SK-N-SH treated with all-trans-retinoic acid at 6 μM for 48 hours (cell line): ENCODE results near the gene LPIN1.

ENCODE experiments used
- ATAC-seq: fragments of 200-7000 bp; cut with Tn5 transposase; 3 replicates; pipeline ENCODE4 v1.9.1; 2020; ENCODE audit warnings: mild to moderate bottlenecking, moderate library complexity
- ARNTL ChIP-seq: fragments of 450-650 bp; formaldehyde crosslinking; IDR thresholded peaks from 2 replicates; pipeline ENCODE4 v1.5.0; 2020; ENCODE audit warnings: low read depth, mild to moderate bottlenecking, moderate library complexity, borderline replicate concordance
- CREB5 ChIP-seq: fragments of 250-450 bp; sonication (Bioruptor Pico); IDR thresholded peaks from 2 replicates; pipeline ENCODE4 v1.5.1; 2020; ENCODE audit warnings: low read depth, mild to moderate bottlenecking, moderate library complexity
- CSDC2 ChIP-seq: fragments of 250-450 bp; sonication (Bioruptor Pico); IDR thresholded peaks from 2 replicates; pipeline ENCODE4 v1.5.0; 2020; ENCODE audit warnings: mild to moderate bottlenecking, moderate library complexity
- ESRRG ChIP-seq: fragments of 250-450 bp; sonication (Bioruptor Pico); IDR thresholded peaks from 2 replicates; pipeline ENCODE4 v1.6.1; 2021; ENCODE audit warnings: mild to moderate bottlenecking
- GLIS3 ChIP-seq: fragments of 250-450 bp; sonication (Bioruptor Pico); IDR thresholded peaks from 2 replicates; pipeline ENCODE4 v1.5.0; 2020; ENCODE audit warnings: mild to moderate bottlenecking, moderate library complexity
- ISL1 ChIP-seq: fragments of 250-450 bp; sonication (Bioruptor Pico); IDR thresholded peaks from 2 replicates; pipeline ENCODE4 v2.1.2; 2022; ENCODE audit warnings: mild to moderate bottlenecking, moderate library complexity
- PATZ1 ChIP-seq: fragments of 250-450 bp; sonication (Bioruptor Pico); IDR thresholded peaks from 2 replicates; pipeline ENCODE4 v1.8.0; 2020; ENCODE audit warnings: mild to moderate bottlenecking, moderate library complexity, borderline replicate concordance
- POU6F1 ChIP-seq: fragments of 250-450 bp; sonication (Bioruptor Pico); IDR thresholded peaks from 2 replicates; pipeline ENCODE4 v1.8.0; 2021; ENCODE audit warnings: low read depth, mild to moderate bottlenecking, moderate library complexity, borderline replicate concordance
- PPARA ChIP-seq: fragments of 250-450 bp; sonication (Bioruptor Pico); IDR thresholded peaks from 2 replicates; pipeline ENCODE4 v1.5.0; 2020; ENCODE audit warnings: mild to moderate bottlenecking, borderline replicate concordance
- RARB ChIP-seq: fragments of 250-450 bp; sonication (Bioruptor Pico); IDR thresholded peaks from 2 replicates; pipeline ENCODE4 v1.8.0; 2021; ENCODE audit warnings: mild to moderate bottlenecking, moderate library complexity
- SNAI2 ChIP-seq: fragments of 250-450 bp; sonication (Bioruptor Pico); IDR thresholded peaks from 2 replicates; pipeline ENCODE4 v1.5.0; 2020; ENCODE audit warnings: mild to moderate bottlenecking, moderate library complexity
- TCF4 ChIP-seq: fragments of 250-450 bp; sonication (Bioruptor Pico); IDR thresholded peaks from 2 replicates; pipeline ENCODE4 v1.8.0; 2021; ENCODE audit warnings: mild to moderate bottlenecking, moderate library complexity, borderline replicate concordance
- TOX ChIP-seq: fragments of 250-450 bp; sonication (Bioruptor Pico); IDR thresholded peaks from 2 replicates; pipeline ENCODE4 v1.8.0; 2021; ENCODE audit warnings: mild to moderate bottlenecking, moderate library complexity, borderline replicate concordance
- ZC3H10 ChIP-seq: fragments of 250-450 bp; sonication (Bioruptor Pico); IDR thresholded peaks from 2 replicates; pipeline ENCODE4 v1.5.1; 2021; ENCODE audit warnings: mild to moderate bottlenecking, moderate library complexity
- ZFP3 ChIP-seq: fragments of 250-450 bp; sonication (Bioruptor Pico); IDR thresholded peaks from 2 replicates; pipeline ENCODE4 v1.5.0; 2020; ENCODE audit warnings: mild to moderate bottlenecking, moderate library complexity
- ZFP30 ChIP-seq: fragments of 450-650 bp; formaldehyde crosslinking; IDR thresholded peaks from 2 replicates; pipeline ENCODE4 v1.5.0; 2022; ENCODE audit warnings: mild to moderate bottlenecking, moderate library complexity
- ZNF70 ChIP-seq: fragments of 450-650 bp; formaldehyde crosslinking; IDR thresholded peaks from 2 replicates; pipeline ENCODE4 v1.5.0; 2020; ENCODE audit warnings: mild to moderate bottlenecking, moderate library complexity
- TF ChIP-seq, protein P1 (sequence below): fragments of 250-450 bp; sonication (Bioruptor Pico); IDR thresholded peaks from 2 replicates; pipeline ENCODE4 v1.5.1; 2021; ENCODE audit warnings: mild to moderate bottlenecking, moderate library complexity
- TF ChIP-seq, protein P2 (sequence below): fragments of 250-450 bp; sonication (Bioruptor Pico); IDR thresholded peaks from 2 replicates; pipeline ENCODE4 v1.5.0; 2020; ENCODE audit warnings: mild to moderate bottlenecking, moderate library complexity

The LPIN1 gene

GRCh38 chr2:11873356-11874154 lies 127.1 kb downstream of the LPIN1 start:
- TF ChIP-seq ARNTL (CRISPR knock-in tag): no peak
- no peak for ATAC-seq

DNA sequence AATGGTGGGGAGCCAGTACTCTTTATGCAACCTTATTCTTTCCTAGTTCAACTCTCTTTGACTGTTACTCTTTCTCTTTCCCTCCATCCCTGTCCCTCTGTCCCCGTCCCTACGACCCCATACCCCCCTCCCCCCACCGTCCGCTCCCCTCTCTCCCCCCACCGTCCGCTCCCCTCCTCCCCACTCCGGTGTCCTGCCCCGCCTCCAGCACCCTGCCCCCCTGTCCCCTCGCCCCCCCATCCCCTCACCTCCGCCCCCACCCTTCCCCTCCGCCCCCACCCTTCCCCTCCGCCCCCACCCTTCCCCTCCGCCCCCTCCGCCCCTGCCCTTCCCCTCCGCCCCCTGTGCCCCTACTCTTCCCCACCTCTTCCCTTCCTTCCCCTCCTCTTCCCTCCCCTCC lies 128.4 kb downstream of the LPIN1 start:
- TF ChIP-seq TOX (CRISPR knock-in tag): no peak
- no peak for TF ChIP-seq CSDC2 (CRISPR knock-in tag)
- TF ChIP-seq POU6F1: no peak
- TF ChIP-seq ESRRG (CRISPR knock-in tag): no peak
- TF ChIP-seq RARB (CRISPR knock-in tag): no peak
- TF ChIP-seq ZNF70 (CRISPR knock-in tag): no peak
- TF ChIP-seq, protein P1, sequence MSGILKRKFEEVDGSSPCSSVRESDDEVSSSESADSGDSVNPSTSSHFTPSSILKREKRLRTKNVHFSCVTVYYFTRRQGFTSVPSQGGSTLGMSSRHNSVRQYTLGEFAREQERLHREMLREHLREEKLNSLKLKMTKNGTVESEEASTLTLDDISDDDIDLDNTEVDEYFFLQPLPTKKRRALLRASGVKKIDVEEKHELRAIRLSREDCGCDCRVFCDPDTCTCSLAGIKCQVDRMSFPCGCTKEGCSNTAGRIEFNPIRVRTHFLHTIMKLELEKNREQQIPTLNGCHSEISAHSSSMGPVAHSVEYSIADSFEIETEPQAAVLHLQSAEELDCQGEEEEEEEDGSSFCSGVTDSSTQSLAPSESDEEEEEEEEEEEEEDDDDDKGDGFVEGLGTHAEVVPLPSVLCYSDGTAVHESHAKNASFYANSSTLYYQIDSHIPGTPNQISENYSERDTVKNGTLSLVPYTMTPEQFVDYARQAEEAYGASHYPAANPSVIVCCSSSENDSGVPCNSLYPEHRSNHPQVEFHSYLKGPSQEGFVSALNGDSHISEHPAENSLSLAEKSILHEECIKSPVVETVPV (CRISPR knock-in tag): no peak
- TF ChIP-seq PATZ1 (CRISPR knock-in tag): no peak
- TF ChIP-seq SNAI2 (CRISPR knock-in tag): no peak
- no peak for TF ChIP-seq ISL1
- no peak for TF ChIP-seq PPARA
- no peak for TF ChIP-seq ZFP30 (CRISPR knock-in tag)
- TF ChIP-seq, protein P2, sequence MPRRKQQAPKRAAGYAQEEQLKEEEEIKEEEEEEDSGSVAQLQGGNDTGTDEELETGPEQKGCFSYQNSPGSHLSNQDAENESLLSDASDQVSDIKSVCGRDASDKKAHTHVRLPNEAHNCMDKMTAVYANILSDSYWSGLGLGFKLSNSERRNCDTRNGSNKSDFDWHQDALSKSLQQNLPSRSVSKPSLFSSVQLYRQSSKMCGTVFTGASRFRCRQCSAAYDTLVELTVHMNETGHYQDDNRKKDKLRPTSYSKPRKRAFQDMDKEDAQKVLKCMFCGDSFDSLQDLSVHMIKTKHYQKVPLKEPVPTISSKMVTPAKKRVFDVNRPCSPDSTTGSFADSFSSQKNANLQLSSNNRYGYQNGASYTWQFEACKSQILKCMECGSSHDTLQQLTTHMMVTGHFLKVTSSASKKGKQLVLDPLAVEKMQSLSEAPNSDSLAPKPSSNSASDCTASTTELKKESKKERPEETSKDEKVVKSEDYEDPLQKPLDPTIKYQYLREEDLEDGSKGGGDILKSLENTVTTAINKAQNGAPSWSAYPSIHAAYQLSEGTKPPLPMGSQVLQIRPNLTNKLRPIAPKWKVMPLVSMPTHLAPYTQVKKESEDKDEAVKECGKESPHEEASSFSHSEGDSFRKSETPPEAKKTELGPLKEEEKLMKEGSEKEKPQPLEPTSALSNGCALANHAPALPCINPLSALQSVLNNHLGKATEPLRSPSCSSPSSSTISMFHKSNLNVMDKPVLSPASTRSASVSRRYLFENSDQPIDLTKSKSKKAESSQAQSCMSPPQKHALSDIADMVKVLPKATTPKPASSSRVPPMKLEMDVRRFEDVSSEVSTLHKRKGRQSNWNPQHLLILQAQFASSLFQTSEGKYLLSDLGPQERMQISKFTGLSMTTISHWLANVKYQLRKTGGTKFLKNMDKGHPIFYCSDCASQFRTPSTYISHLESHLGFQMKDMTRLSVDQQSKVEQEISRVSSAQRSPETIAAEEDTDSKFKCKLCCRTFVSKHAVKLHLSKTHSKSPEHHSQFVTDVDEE (CRISPR knock-in tag): no peak
- no peak for ATAC-seq

DNA sequence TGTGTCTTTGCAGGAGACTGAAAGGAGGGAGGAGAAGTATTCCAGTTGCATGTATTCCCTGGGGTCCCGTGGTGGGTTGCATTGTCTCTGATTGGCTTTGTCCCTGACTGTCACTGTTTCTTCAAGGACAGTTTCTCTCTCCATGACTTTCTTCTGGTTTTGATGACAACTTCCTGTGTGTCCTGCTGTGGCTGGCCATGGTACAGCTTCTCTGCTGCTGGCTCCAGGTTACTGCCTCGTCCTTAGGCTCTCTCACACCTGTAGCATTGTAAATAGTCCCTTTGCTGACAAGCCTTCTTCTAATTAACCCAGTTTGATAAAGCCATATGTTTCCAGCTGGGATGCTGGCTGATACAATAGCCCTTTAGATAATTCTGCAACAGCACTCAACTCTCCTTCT lies 129.0 kb downstream of the LPIN1 start:
- ATAC-seq: no peak
- no peak for TF ChIP-seq ISL1
- no peak for TF ChIP-seq SNAI2 (CRISPR knock-in tag)
- no peak for TF ChIP-seq CREB5
- no peak for TF ChIP-seq GLIS3
- TF ChIP-seq ZC3H10 (CRISPR knock-in tag): no peak
- no peak for TF ChIP-seq ZFP30 (CRISPR knock-in tag)
- TF ChIP-seq ZFP3: no peak
- TF ChIP-seq, protein P1 (CRISPR knock-in tag): no peak
- TF ChIP-seq TCF4 (CRISPR knock-in tag): no peak
- no peak for TF ChIP-seq ZNF70 (CRISPR knock-in tag)
